ENCODE measurements around the gene RAB40B. TPM values are rescaled to one million over a fixed set of nuclear protein-coding genes. Genes with fewer than 3 reads are reported as not detected.
A peak's percentile ranks its signal among the peaks of the same experiment; 100 is the strongest.

RAB40B gene
- total and polyA plus RNA-seq, 2 of the 13 experiments (the other 11 are each of a cell fraction or from before 2014, with no cell fraction given), result 6.2 to 6.5 TPM

DNA sequence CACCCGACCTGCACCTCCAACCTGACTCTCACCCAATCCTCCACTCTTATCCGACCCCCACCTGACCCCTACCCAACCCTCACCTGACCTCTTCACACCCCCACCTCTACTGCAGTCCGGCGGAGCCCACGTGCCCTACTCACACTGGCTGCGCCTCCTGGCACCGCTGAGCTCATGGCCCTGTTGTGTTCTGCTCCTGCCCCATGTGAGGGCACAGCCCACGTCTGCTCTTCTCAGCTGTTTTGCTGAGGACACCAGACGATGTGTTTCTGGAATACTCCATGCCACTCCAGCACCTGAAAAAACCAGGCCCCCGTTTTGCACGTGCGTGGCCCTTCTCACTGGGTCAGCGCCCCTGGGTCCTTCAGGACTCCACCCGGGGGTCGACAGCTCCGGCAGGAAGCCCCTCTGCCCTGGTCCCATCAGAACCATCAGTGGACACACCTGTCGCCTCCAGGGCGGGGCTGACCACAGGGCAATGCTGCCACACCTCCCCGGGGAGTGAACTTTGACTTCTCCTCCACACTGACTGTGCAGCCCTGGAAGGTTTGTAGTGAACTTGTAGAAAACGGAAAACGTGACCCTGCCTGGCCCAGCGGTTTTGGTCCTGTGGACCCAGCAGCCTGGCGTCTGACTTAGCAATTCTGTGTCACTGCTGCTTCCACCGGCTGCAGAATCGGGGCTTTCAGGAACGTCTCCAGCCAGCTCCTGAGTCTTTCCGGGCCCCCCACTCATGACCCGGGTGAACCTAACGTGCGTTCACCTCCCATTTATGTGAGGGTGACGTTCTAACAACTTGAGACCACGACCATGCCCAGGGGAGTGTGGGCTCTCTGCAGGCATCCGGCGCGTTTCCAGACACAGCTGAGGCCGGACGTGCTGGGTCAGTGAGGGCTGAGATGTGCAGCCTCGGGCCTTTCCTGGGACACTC lies 5.7 kb upstream of the RAB40B start (continued):
- TF ChIP-seq ZFP37 (CRISPR knock-in tag; IDR thresholded peaks at IDR 0.05; ENCODE audit: borderline replicate concordance), result no peak
- TF ChIP-seq HMG20A (CRISPR knock-in tag; IDR thresholded peaks at IDR 0.05; ENCODE audit: borderline replicate concordance), result no peak
- no peak for TF ChIP-seq ZNF274 (CRISPR knock-in tag; IDR thresholded peaks at IDR 0.05)
- no peak for TF ChIP-seq MIXL1 (CRISPR knock-in tag; IDR thresholded peaks at IDR 0.05)
- no peak for TF ChIP-seq AGO2 (optimal IDR thresholded peaks at IDR 0.05; ENCODE audit: low read depth, low read length)
- TF ChIP-seq, protein P1, sequence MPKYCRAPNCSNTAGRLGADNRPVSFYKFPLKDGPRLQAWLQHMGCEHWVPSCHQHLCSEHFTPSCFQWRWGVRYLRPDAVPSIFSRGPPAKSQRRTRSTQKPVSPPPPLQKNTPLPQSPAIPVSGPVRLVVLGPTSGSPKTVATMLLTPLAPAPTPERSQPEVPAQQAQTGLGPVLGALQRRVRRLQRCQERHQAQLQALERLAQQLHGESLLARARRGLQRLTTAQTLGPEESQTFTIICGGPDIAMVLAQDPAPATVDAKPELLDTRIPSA (CRISPR knock-in tag; IDR thresholded peaks at IDR 0.05; ENCODE audit: borderline replicate concordance), result no peak
- no peak for TF ChIP-seq POLR2AphosphoS5 (IDR thresholded peaks at IDR 0.05; ENCODE audit: low read depth, low read length)
- TF ChIP-seq ZIK1 (CRISPR knock-in tag; IDR thresholded peaks at IDR 0.05; ENCODE audit: borderline replicate concordance, low read depth), result no peak
- TF ChIP-seq, protein P2, sequence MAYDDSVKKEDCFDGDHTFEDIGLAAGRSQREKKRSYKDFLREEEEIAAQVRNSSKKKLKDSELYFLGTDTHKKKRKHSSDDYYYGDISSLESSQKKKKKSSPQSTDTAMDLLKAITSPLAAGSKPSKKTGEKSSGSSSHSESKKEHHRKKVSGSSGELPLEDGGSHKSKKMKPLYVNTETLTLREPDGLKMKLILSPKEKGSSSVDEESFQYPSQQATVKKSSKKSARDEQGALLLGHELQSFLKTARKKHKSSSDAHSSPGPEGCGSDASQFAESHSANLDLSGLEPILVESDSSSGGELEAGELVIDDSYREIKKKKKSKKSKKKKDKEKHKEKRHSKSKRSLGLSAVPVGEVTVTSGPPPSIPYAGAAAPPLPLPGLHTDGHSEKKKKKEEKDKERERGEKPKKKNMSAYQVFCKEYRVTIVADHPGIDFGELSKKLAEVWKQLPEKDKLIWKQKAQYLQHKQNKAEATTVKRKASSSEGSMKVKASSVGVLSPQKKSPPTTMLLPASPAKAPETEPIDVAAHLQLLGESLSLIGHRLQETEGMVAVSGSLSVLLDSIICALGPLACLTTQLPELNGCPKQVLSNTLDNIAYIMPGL (CRISPR knock-in tag; IDR thresholded peaks at IDR 0.05; ENCODE audit: borderline replicate concordance in 1 of 2, low read depth in 1 of 2), result peak in 1 of 2 experiments; percentile 51; a peak in 1 of 4 replicates
- TF ChIP-seq, protein P3, sequence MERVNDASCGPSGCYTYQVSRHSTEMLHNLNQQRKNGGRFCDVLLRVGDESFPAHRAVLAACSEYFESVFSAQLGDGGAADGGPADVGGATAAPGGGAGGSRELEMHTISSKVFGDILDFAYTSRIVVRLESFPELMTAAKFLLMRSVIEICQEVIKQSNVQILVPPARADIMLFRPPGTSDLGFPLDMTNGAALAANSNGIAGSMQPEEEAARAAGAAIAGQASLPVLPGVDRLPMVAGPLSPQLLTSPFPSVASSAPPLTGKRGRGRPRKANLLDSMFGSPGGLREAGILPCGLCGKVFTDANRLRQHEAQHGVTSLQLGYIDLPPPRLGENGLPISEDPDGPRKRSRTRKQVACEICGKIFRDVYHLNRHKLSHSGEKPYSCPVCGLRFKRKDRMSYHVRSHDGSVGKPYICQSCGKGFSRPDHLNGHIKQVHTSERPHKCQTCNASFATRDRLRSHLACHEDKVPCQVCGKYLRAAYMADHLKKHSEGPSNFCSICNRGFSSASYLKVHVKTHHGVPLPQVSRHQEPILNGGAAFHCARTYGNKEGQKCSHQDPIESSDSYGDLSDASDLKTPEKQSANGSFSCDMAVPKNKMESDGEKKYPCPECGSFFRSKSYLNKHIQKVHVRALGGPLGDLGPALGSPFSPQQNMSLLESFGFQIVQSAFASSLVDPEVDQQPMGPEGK (CRISPR knock-in tag; IDR thresholded peaks at IDR 0.05), result peak; percentile 85
- TF ChIP-seq NFE2L1 (CRISPR knock-in tag; IDR thresholded peaks at IDR 0.05; ENCODE audit: borderline replicate concordance), result no peak
- TF ChIP-seq ZNF839 (CRISPR knock-in tag; IDR thresholded peaks at IDR 0.05; ENCODE audit: borderline replicate concordance), result 0 out of 2 replicates have a peak, but pooled peaks have one; percentile 15
- no peak for TF ChIP-seq ZNF30 (CRISPR knock-in tag; IDR thresholded peaks at IDR 0.05)
- TF ChIP-seq ZNF383 (CRISPR knock-in tag; IDR thresholded peaks at IDR 0.05; ENCODE audit: borderline replicate concordance), result no peak
- TF ChIP-seq, protein P4, sequence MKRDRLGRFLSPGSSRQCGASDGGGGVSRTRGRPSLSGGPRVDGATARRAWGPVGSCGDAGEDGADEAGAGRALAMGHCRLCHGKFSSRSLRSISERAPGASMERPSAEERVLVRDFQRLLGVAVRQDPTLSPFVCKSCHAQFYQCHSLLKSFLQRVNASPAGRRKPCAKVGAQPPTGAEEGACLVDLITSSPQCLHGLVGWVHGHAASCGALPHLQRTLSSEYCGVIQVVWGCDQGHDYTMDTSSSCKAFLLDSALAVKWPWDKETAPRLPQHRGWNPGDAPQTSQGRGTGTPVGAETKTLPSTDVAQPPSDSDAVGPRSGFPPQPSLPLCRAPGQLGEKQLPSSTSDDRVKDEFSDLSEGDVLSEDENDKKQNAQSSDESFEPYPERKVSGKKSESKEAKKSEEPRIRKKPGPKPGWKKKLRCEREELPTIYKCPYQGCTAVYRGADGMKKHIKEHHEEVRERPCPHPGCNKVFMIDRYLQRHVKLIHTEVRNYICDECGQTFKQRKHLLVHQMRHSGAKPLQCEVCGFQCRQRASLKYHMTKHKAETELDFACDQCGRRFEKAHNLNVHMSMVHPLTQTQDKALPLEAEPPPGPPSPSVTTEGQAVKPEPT (CRISPR knock-in tag; IDR thresholded peaks at IDR 0.05; ENCODE audit: low read depth), result no peak
- TF ChIP-seq RFX1 (IDR thresholded peaks at IDR 0.05), result no peak
- TF ChIP-seq, protein P5, sequence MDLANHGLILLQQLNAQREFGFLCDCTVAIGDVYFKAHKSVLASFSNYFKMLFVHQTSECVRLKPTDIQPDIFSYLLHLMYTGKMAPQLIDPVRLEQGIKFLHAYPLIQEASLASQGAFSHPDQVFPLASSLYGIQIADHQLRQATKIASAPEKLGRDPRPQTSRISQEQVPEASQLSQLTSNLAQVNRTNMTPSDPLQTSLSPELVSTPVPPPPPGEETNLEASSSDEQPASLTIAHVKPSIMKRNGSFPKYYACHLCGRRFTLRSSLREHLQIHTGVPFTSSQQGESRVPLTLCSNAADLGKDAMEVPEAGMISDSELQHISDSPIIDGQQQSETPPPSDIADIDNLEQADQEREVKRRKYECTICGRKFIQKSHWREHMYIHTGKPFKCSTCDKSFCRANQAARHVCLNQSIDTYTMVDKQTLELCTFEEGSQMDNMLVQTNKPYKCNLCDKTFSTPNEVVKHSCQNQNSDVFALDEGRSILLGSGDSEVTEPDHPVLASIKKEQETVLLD (CRISPR knock-in tag; IDR thresholded peaks at IDR 0.05; ENCODE audit: low read depth), result no peak
- no peak for TF ChIP-seq HNRNPK (IDR thresholded peaks at IDR 0.05; ENCODE audit: low read depth, low read length, poor library complexity, severe bottlenecking)
- TF ChIP-seq, protein P6, sequence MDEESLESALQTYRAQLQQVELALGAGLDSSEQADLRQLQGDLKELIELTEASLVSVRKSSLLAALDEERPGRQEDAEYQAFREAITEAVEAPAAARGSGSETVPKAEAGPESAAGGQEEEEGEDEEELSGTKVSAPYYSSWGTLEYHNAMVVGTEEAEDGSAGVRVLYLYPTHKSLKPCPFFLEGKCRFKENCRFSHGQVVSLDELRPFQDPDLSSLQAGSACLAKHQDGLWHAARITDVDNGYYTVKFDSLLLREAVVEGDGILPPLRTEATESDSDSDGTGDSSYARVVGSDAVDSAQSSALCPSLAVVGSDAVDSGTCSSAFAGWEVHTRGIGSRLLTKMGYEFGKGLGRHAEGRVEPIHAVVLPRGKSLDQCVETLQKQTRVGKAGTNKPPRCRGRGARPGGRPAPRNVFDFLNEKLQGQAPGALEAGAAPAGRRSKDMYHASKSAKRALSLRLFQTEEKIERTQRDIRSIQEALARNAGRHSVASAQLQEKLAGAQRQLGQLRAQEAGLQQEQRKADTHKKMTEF (CRISPR knock-in tag; IDR thresholded peaks at IDR 0.05), result no peak
